Astrocyte (in vitro differentiated cells and primary cell): ENCODE data around the gene EML5. TPM values are rescaled to one million over a fixed set of nuclear protein-coding genes. Genes with fewer than 3 reads are reported as not detected.

Experiments
- DNase-seq: peaks from one replicate; pipeline ENCODE4 v3.0.0-alpha.2; 2010; ENCODE audit warnings: low read depth
- FAIRE-seq: peaks from 2 replicates; lab custom pipeline; 2011; peaks lifted over from hg19 to GRCh38; lab: Jason Lieb, UNC
- H2AFZ ChIP-seq: 2 replicates; pipeline ENCODE4 v1.6.0; 2012; ENCODE audit warnings: low read depth, low read length, inconsistent platforms
- H3K27ac ChIP-seq: 2 replicates; pipeline ENCODE4 v1.5.1; 2011; ENCODE audit warnings: low read depth, low read length, inconsistent platforms
- H3K27me3 ChIP-seq: 2 replicates; pipeline ENCODE4 v1.6.0; 2011; ENCODE audit warnings: low read length, inconsistent platforms; ENCODE audit not compliant: insufficient read depth
- H3K36me3 ChIP-seq: 2 replicates; pipeline ENCODE4 v1.5.1; 2011; ENCODE audit warnings: low read length, inconsistent platforms; ENCODE audit not compliant: insufficient read depth
- H3K4me1 ChIP-seq: 2 replicates; pipeline ENCODE4 v1.5.1; 2011; ENCODE audit warnings: low read length, inconsistent platforms; ENCODE audit not compliant: insufficient read depth
- H3K4me2 ChIP-seq: 2 replicates; pipeline ENCODE4 v1.6.0; 2012; ENCODE audit warnings: low read length, inconsistent platforms
- H3K4me3 ChIP-seq: 2 replicates; pipeline ENCODE4 v1.5.1; 2011; ENCODE audit warnings: low read depth, mild to moderate bottlenecking, low read length, inconsistent platforms; ENCODE audit not compliant: insufficient read depth
- H3K79me2 ChIP-seq: 2 replicates; pipeline ENCODE4 v1.6.0; 2012; ENCODE audit warnings: mild to moderate bottlenecking, low read length, inconsistent platforms; ENCODE audit not compliant: insufficient read depth
- H3K9ac ChIP-seq: 2 replicates; pipeline ENCODE4 v1.6.0; 2012; ENCODE audit warnings: mild to moderate bottlenecking, low read length, inconsistent platforms
- H3K9me3 ChIP-seq: 2 replicates; pipeline ENCODE4 v1.5.1; 2012; ENCODE audit warnings: low read depth, mild to moderate bottlenecking, low read length, inconsistent platforms; ENCODE audit not compliant: insufficient read depth
- H4K20me1 ChIP-seq: 2 replicates; pipeline ENCODE4 v1.6.0; 2012; ENCODE audit warnings: low read length, inconsistent platforms; ENCODE audit not compliant: insufficient read depth
- H3K27ac Mint-ChIP-seq: one replicate; pipeline ENCODE4 v1.8.0; 2021; ENCODE audit warnings: mild to moderate bottlenecking, mixed read lengths; ENCODE audit not compliant: unreplicated experiment
- H3K27me3 Mint-ChIP-seq: one replicate; pipeline ENCODE4 v1.8.0; 2021; ENCODE audit warnings: low read depth, mixed read lengths; ENCODE audit not compliant: unreplicated experiment
- H3K36me3 Mint-ChIP-seq: one replicate; pipeline ENCODE4 v1.8.0; 2021; ENCODE audit warnings: low read depth, mixed read lengths; ENCODE audit not compliant: unreplicated experiment
- H3K4me1 Mint-ChIP-seq: one replicate; pipeline ENCODE4 v1.8.0; 2021; ENCODE audit warnings: low read depth, mixed read lengths; ENCODE audit not compliant: unreplicated experiment
- H3K4me3 Mint-ChIP-seq: one replicate; pipeline ENCODE4 v1.8.0; 2021; ENCODE audit warnings: mild to moderate bottlenecking, moderate library complexity, mixed read lengths; ENCODE audit not compliant: unreplicated experiment
- H3K9me3 Mint-ChIP-seq: one replicate; pipeline ENCODE4 v1.8.0; 2021; ENCODE audit warnings: mild to moderate bottlenecking, mixed read lengths; ENCODE audit not compliant: unreplicated experiment
- EZH2 ChIP-seq: IDR thresholded peaks from 2 replicates; pipeline ENCODE4 v1.6.1; 2012; ENCODE audit warnings: mild to moderate bottlenecking, low read length, inconsistent platforms; ENCODE audit not compliant: insufficient read depth
- total RNA-seq: library from RNA; stranded (reverse); gene quantifications from 2 replicates; pipeline ENCODE4 v1.2.1, GENCODE V29; 2021
- TF ChIP-seq, protein P1 (sequence below): IDR thresholded peaks from 2 replicates; pipeline ENCODE4 v1.5.1; 2011; ENCODE audit warnings: low read depth, mild to moderate bottlenecking, inconsistent platforms, low read length, moderate library complexity; ENCODE audit not compliant: insufficient read depth

The EML5 gene
- total RNA-seq, 1 donor from 2014 or later, result 0.05 TPM

- H3K27ac Mint-ChIP-seq, result no peak overlapping the region
Measured at GRCh38 chr14:88616697-88617096, 176.1 kb downstream of the EML5 start.

GRCh38 chr14:88614218-88614907, 178.4 kb downstream of the EML5 start:
- Histone ChIP-seq H2AFZ (no peak overlapping the region), H3K27ac (peak overlapping the region; percentile 85), H3K4me2 (peak overlapping the region; percentile 79), H3K9ac (peak overlapping the region; percentile 66), H3K27me3 (no peaks in the 10 kb centered on the region), H3K4me1 (peaks cover 34% of the 10 kb centered on the region), H4K20me1 (no peaks in the 10 kb centered on the region), H3K9me3 (no peaks in the 10 kb centered on the region), H3K79me2 (no peaks in the 10 kb centered on the region), H3K4me3 (peak overlapping the region; percentile 20), H3K36me3 (peaks cover 24% of the 10 kb centered on the region)
- Mint-ChIP-seq H3K36me3 (peaks cover 5% of the 10 kb centered on the region), H3K9me3 (no peaks in the 10 kb centered on the region), H3K27ac (no peak overlapping the region), H3K4me3 (no peak overlapping the region), H3K4me1 (peaks cover 35% of the 10 kb centered on the region), H3K27me3 (no peaks in the 10 kb centered on the region)
- TF ChIP-seq EZH2, result no peak
- TF ChIP-seq, protein P1, sequence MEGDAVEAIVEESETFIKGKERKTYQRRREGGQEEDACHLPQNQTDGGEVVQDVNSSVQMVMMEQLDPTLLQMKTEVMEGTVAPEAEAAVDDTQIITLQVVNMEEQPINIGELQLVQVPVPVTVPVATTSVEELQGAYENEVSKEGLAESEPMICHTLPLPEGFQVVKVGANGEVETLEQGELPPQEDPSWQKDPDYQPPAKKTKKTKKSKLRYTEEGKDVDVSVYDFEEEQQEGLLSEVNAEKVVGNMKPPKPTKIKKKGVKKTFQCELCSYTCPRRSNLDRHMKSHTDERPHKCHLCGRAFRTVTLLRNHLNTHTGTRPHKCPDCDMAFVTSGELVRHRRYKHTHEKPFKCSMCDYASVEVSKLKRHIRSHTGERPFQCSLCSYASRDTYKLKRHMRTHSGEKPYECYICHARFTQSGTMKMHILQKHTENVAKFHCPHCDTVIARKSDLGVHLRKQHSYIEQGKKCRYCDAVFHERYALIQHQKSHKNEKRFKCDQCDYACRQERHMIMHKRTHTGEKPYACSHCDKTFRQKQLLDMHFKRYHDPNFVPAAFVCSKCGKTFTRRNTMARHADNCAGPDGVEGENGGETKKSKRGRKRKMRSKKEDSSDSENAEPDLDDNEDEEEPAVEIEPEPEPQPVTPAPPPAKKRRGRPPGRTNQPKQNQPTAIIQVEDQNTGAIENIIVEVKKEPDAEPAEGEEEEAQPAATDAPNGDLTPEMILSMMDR, result no peak
- FAIRE-seq, result peak; percentile 39
- peak; percentile 82 for DNase-seq

More at GRCh38 chr14:88616697-88617096, 176.1 kb downstream of the EML5 start:
- Histone ChIP-seq H3K4me1 (peaks cover 31% of the 10 kb centered on the region), H3K9me3 (no peaks in the 10 kb centered on the region), H2AFZ (no peak overlapping the region), H3K27me3 (no peaks in the 10 kb centered on the region), H3K36me3 (peaks cover 9% of the 10 kb centered on the region), H4K20me1 (no peaks in the 10 kb centered on the region), H3K27ac (no peak overlapping the region), H3K4me3 (no peak overlapping the region), H3K79me2 (no peaks in the 10 kb centered on the region), H3K9ac (no peak overlapping the region), H3K4me2 (no peak overlapping the region)
- FAIRE-seq (no peak), DNase-seq (no peak)
- H3K36me3 Mint-ChIP-seq, result peaks cover 1% of the 10 kb centered on the region
- H3K9me3 Mint-ChIP-seq, result no peaks in the 10 kb centered on the region
- TF ChIP-seq, protein P1, result no peak
- TF ChIP-seq EZH2, result no peak
- peaks cover 37% of the 10 kb centered on the region for H3K4me1 Mint-ChIP-seq
- H3K27me3 Mint-ChIP-seq, result no peaks in the 10 kb centered on the region
- no peak overlapping the region for H3K4me3 Mint-ChIP-seq

GRCh38 chr14:88613552-88614010, 179.2 kb downstream of the EML5 start:
- H3K27ac ChIP-seq, result peak overlapping the region; percentile 85

More at GRCh38 chr14:88613552-88614010, 179.2 kb downstream of the EML5 start:
- Mint-ChIP-seq H3K27ac (peak overlapping the region; percentile 47), H3K27me3 (no peaks in the 10 kb centered on the region), H3K4me3 (no peak overlapping the region), H3K36me3 (peaks cover 6% of the 10 kb centered on the region), H3K9me3 (no peaks in the 10 kb centered on the region), H3K4me1 (peaks cover 36% of the 10 kb centered on the region)
- H3K9ac ChIP-seq, result peak overlapping the region; percentile 66
- H3K79me2 ChIP-seq, result no peaks in the 10 kb centered on the region
- H3K27me3 ChIP-seq, result no peaks in the 10 kb centered on the region
- FAIRE-seq, result no peak
- peak overlapping the region; percentile 20 for H3K4me3 ChIP-seq
- peaks cover under 1% of the 10 kb centered on the region for H4K20me1 ChIP-seq
- peaks cover 34% of the 10 kb centered on the region for H3K4me1 ChIP-seq
- TF ChIP-seq, protein P1, result no peak
- TF ChIP-seq EZH2, result no peak
- H3K9me3 ChIP-seq, result no peaks in the 10 kb centered on the region
- H2AFZ ChIP-seq, result no peak overlapping the region
- peak overlapping the region; percentile 79 for H3K4me2 ChIP-seq
- H3K36me3 ChIP-seq, result peaks cover 31% of the 10 kb centered on the region
- DNase-seq, result peak; percentile 88
